NCI-H2196 (cell line): ENCODE results near the gene SH3TC1.

ENCODE experiments used
- DNase-seq: peaks from one replicate; lab custom pipeline; 2025; ENCODE audit not compliant: unreplicated experiment; lab: John Stamatoyannopoulos, UW

Gene SH3TC1

DNA sequence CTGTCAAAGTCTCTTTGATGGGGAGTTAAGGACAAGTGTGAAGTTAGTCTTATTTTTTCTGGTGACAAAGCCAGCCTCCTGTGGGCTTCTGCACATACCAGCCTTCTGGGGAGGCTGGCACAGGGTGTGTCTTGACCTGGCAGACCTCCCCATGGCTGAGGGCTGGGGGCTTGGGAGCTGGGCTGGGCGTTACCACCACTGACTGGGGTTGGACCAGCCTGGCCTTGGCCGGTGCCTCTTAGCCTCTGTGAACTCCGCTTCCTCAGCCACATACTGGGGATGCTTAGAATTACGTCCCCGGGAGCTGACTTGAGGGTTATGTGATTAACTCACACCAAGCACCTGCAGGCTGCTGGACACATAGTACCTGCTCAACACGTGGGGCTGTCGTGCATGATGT, 14.0 kb downstream of the SH3TC1 start:
- DNase-seq: no peak

DNA sequence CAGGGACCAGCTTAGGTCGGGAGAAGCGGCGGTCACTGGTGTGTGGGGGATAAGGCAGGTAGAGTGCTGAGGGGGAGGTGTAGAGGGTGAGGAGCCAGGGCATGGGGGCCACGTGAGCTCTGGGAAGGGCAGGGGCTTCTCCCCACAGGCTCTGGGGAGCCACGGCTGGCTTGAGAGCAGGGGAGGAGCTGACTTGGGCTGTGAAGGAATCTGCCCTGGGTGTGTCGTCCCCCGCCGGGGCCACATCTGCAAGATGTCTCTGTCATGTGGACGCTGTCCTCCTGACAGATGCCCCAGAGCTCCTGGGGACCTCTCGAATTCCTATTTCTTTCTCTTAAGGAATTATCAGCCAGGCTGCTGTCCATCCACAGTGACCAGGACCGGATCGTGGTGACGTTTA, 15.0 kb downstream of the SH3TC1 start:
- no peak for DNase-seq

DNA sequence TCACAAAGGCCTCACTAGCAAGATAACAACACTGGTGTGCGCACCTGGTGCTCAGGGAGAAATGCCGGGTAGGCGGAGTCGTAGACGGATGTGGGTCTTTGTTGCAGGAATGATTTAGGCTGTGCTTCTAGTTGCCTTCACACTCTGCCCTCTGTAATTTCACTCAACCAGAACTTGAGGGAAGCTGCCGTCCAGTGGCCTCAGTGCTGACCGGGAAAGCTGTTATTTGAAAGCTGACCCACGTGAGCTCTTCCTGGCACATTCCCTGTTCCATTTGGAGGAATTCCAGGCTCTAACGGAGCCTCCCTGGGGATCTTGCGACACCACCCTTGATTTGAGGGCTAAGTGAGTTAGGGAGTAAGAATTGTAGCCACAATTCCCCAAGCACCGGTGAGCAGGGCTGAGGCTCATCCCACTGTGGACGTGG, 15.9 kb downstream of the SH3TC1 start:
- peak; percentile 71 for DNase-seq

DNA sequence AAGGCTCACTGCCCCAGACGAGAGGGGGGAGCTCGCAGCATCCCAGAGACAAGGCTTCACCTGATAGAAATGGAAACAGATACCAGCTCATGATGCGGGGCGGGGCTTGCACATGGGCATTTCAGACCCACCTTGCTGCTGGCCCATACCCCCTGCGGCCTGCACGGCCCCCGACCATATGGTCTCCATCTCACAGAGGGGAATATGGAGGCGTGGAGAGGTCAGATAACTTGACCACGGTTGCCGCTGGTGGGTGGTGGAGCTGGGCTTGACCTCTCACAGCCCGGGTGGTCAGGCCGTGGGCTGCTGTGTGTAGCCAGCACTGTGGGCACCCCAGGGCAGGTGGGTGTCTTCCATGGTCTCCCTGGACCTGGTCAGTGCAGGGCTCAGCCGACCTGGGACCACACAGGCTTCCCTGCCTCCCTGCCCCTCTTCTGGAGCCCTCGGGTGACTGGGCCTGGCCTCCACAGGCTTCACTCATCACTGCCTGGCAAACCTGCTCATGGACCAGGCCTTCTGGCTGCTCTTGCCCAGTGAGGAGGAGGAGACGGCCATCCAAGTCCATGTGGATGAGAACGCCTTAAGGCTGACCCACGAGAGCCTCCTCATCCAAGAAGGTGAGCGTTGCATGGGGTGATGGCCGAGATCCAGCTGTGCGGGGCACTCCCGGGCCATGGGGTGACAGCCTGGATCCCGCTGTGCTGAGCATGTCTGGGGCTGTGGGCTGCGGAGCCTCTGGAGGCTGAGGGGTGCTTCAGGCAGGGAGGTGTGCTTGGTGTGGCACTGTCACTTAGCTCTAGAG, 16.8 kb downstream of the SH3TC1 start:
- DNase-seq: no peak

DNA sequence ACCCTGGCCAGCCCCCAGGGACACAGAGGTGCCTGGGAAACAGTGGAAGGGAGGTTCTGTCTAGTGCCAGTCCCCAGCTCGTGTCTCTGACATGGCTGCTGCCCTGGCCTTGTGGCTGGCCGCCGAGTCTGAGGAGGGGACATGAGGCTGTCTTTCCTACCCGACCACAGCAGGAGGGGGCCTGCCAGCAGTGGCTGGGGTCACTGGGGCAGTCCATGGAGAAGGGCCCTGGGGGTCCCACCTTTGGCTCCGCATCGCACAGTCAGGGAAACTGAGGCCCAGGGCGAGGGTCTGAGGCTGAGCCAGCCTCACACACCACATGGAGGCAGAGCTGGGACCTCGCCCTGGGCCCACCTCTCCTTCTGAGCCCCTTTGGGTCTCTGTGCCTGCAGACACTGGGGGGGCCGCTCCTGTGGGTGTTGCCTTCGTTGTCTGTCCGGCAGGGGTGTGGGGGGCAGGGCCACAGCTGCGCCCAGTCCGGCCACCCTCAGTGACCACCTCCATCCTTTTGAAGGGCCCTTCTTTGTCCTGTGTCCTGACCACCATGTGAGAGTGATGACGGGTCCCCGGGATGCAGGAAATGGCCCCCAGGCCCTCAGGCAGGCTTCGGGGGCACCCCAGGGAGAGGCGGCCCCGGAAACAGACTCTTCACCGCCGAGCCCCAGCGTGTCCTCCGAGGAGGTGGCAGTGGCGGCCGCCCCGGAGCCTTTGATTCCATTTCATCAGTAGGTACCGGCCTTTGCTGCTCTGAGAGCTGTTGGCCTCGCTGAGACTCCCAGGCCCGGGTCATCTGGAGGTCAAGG, 17.6 kb downstream of the SH3TC1 start:
- no peak for DNase-seq

DNA sequence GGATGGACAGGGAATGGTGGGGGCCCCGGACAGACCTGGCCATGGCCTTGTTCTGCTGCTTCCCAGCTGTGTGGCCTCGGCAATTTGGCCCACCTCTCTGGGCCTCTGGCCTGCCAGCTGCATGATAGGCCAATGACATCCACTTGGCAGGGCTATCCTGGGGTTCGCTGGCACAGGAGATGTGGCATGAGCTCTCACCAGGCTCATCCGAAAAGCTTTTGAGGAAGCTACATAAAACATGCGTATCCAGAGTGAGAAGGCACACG, 18.1 kb downstream of the SH3TC1 start:
- DNase-seq: no peak

DNA sequence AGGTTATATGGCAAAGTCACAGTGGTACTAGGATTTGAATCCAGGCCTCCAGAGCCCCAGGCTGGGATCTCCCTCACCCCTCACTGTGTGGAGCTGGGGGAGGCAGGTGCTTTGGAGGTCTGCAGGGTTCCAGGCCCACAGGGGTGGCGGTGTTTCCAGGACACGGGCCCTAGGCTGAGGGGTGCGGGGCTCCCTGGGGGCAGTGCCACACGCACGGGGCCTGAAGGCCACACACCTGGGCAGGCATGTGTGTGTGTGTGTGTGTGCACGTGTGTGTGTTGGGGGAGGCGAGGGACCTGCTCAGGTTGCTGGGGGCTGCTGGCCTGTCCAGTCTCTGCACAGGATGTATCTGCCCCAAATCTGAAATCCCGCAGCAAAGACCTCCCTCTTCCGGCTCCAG, 18.8 kb downstream of the SH3TC1 start:
- DNase-seq: no peak

DNA sequence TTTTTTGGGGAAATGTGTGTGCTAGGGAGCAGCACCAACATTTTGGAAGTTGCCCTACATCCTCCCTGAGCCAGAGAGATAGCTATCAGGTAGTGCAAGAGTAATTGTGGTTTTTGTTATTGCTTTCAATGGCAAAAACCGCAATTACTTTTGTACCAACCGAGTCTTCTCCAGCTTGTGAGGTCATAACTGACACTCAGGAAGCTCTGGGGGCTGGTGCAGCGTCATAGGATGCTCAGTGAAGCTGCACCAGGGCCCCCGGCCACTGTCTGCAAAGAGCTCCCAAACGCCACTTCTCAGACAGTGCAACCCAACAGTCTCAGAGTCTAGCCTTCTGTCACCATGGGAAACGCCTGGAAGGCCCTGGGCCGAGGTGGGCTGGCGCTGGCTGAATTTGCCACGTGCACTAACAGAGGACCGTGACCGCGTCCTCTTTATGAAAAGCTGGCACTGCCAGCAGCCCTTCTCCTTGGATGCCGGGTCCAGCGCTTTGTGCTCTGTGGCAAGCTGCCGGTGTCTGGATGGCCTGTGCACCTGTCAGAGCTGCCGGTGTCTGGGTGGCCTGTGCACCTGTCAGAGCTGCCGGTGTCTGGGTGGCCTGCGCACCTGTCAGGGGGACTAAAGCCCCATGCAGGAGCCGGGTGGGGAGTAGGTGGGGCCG, 19.4 kb downstream of the SH3TC1 start:
- peak; percentile 77 for DNase-seq

DNA sequence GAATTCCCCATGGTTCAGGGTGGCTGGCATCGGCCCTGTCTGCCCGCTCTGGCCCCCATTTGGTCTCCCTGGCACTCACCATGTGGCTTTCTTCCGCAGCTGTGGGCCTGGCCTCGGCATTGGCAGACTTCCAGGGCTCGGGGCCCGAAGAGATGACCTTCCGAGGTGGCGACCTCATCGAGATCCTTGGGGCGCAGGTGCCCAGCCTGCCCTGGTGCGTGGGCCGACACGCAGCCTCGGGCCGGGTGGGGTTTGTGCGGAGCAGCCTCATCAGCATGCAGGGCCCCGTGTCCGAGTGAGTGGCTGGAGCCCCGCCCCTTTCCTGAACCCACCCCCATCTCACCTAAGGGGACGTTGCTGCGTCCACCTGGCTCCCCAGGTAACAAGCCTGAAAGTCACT, 20.1 kb downstream of the SH3TC1 start:
- DNase-seq: peak; percentile 49

DNA sequence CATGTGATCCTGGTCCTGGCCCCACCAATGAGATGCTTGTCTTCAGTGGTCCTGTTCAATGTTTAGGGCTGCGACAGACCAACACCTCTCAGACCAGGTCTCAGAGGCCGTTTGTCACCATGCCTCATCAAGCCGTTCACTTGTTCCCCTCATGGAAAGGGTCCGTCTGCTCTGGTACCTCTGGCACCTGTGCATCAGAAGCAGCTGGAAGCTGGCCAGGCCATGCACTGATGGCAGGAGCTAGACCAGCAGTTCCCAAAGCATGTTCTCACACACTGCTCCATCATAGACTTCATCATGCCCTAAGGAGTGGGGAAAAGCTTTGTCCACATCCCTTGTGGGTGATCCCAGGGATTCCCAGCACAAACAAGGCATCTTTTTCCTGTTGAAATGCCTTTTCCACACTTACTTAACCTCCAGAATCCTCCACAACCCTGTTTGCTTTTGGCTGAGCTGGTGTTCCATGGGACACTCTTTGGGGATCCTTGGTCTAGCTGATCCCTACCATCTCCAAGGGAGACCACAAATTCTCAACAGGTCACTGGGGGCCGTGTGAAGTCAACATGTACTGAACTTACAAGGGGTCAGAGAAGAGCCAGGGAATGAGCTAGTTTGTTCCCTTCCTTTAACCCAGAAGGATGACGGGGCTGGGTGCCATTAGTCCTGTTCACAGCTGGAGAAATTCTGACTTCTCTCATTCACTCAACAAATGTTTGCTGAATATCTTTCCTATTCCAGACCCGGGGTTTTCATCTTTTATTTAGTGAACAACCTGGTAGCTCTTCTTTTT, 21.8 kb downstream of the SH3TC1 start:
- no peak for DNase-seq

DNA sequence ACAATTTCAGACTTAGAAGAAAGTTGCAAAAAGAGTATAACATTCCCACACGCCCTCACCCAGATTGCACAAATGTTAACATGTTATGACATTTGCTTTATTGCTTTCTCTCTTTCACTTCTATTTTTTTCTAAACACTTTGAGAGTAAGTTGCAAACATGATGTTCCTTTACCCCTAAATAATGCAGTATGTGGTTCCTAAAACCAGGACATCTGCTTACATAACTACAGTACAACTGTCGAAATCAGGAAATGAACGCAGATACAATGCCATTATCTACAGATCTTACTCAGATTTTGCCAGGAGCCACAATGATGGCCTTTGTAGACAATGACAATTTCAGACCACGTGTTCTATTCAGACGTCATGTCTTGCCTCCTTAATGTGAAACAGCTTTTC, 22.4 kb downstream of the SH3TC1 start:
- DNase-seq: no peak

DNA sequence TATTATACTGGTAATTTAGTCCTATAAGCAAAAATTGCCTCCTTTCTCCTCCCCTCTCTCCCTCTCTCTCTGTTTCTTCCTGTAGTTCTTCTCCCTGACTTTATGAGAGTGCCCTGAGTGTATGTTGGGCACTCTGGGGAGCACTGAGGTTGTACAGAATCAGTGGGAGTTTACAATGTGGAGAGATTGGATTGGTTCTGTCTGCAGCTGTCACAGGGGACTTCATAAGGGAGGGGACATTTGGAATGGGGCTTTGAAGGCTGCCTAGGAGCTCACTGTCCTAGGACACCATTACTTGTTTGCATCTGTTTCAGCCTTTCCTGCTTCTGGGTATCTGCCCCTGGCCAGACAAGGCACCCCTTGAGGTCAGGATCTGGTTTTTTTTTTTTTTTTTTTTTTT, 22.9 kb downstream of the SH3TC1 start:
- DNase-seq: no peak

DNA sequence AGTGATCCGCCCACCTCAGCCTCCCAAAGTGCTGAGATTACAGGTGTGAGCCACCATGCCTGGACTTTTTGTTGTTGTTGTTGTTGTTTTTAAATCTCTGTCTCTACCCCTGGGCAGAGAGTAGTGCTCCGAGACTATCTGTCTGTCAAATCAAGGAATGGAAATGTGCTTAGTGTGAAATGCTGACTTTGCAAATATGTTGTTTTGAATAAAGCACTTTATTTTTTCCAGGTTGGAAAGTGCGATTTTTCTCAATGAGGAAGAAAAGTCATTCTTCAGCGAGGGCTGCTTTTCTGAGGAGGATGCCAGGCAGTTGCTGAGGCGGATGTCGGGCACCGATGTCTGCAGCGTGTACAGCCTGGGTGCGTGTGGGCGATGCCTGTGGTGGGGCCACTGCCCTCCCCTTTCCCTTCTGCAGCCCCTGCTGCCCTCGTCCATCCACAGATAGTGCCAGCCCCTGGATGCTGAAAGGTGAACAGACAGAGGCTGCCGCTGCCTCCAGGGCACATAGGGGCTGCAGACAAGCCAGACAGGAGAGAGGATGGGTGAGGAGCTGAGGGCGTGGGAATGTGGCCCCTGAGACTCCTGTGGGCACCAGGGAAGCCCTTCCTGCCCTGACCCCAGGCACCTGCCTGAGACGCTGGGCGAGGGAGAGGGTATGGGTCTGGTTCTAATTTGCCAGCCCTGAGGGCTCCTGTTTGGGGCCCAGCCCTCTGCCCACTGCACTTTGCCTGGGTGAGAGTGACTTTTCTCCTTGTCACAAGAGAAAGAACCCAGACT, 23.7 kb downstream of the SH3TC1 start:
- DNase-seq: no peak

DNA sequence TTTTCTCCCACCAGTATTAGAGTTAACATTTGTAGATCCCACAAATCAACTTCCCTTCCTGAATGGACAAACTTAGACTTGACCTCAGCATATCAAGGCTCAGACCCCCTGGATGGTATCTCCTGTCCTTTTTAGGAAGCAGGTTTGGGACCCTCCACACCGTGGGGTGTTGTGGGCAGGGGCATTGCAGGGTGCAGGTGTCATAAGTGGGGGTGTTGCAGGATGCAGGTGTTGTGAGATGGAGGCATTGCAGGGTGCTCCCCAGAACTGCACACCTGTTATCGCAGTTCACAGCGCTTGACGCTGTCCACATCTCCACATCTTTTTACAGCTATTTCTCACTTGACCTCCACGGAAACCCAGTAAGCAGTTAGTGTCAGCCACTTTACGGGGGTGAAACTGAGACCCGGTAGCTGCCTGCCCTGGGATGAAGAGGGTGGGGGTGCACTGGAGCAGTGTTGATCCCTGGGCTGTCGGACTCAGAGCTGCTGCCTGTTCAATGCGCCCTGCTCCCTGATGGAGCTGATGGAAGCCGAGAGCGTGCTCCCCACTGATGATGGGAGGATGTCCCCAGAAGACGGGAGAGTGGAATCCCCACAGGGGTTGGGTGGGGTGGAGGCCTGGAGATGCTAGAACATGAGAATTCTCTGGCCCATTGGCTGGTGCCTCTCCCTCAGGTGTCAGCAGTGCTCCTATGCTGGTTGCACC, 25.3 kb downstream of the SH3TC1 start:
- DNase-seq: no peak

DNA sequence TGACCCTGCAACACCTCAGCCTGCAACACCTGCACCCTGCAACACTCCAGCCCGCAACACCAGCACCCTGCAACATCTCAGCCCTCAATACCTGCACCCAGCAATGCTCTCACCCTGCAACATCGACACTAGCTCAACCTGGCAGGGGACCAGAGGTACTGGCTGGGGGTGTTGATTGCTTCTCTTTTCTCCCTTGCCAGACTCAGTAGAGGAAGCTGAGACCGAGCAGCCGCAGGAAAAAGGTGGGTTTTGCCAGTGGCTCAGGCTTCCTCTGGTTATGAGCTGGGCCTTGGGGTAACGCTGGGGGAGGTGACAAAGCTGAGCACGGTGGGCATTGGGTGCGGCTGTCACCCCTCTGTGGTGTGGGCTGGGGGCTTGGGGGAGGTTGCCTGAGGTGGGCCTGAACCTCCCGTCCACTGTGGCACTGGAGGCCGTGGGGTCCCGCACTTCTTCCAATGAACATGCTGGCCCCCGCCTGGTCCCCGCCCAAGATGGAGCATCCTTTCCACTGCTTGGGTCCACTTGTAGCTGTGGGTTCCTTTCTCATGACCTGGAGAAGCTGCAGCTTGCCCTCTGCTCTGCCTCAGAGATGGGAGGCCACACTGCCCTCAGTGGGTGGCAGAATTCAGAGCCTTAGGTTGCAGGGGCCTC, 26.0 kb downstream of the SH3TC1 start:
- no peak for DNase-seq

DNA sequence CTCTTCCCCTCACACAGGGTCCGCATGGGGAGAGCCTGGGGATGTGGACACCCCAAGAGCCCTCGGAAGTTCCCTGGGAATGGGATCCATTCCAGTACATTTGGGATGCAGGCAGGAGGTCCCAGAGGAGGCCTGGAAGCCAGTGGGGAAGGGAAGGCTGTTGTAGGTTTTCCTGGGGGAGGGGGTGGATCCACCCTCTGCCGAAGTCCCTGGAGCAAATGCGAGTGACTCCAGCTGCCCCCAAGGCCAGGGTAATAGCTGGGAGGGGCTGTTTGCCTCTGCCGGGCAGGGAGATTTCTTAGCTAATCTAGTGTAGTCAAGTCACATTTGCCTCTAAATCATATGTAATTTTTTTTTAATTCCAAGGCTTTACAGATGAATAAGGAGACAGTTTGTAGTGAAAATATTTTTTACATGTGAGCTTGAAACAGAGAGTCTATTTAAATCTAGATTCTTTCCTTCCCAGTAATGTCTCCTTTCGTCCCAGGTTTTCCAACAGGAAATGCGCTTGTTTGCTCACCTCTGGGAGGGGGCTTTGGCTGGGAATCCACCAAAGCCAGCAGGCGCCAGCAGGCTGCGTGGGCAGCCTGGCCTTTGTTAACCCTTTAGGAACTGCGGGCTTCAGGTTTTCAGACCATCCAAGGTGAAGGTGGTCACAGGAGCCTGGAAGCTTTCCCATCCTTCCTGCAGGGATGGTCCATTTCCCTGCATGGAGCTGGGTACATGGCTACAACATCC, 26.8 kb downstream of the SH3TC1 start:
- no peak for DNase-seq

DNA sequence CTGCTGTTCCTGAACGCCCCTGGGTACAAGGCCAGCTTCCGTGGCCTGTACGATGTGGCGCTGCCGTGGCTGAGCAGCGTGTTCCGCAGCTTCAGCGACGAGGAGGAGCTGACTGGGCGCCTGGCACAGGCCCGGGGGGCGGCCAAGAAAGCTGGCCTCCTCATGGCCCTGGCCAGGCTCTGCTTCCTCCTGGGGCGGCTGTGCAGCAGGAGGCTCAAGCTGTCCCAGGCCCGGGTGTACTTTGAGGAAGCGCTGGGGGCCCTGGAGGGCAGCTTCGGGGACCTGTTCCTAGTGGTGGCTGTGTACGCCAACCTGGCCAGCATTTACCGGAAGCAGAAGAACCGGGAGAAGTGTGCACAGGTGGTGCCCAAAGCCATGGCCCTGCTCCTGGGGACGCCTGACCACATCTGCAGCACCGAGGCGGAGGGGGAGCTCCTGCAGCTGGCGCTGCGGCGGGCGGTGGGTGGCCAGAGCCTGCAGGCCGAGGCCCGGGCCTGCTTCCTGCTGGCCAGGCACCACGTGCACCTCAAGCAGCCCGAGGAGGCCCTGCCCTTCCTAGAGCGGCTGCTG, 28.2 kb downstream of the SH3TC1 start:
- DNase-seq: no peak

DNA sequence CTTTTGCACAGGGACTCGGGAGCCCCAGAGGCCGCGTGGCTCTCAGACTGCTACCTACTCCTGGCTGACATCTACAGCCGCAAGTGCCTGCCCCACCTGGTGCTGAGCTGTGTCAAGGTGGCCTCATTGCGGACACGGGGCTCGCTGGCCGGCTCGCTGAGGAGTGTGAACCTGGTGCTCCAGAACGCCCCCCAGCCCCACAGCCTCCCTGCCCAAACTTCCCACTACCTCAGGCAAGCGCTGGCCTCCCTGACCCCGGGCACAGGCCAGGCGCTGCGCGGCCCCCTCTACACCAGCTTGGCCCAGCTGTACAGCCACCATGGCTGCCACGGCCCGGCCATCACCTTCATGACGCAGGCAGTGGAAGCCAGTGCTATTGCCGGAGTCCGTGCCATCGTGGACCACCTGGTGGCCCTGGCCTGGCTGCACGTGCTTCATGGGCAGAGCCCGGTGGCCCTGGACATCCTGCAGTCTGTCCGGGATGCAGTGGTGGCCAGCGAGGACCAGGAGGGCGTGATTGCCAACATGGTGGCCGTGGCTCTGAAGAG, 28.8 kb downstream of the SH3TC1 start:
- DNase-seq: no peak
